Stimulated activated CD4-positive, alpha-beta T cell treated with anti-CD3 and anti-CD28 coated beads, Interleukin-2, amount 100 ng/mL, for 24 hours (primary cell): Measurements from ENCODE around the gene CLRN3.

Experiments
- DNase-seq, 2 donors: peaks; one replicate each; pipeline ENCODE4 v3.0.0-alpha.2; 2020

CLRN3 gene

GRCh38 chr10:127892743-127893142 is at the start of gene CLRN3:
TSS of gene CLRN3 (minus strand) at chr10:127892941. CDS start at chr10:127892784, 157 bp downstream.
- no peak for DNase-seq

GRCh38 chr10:127940866-127941640 is 48.3 kb upstream of the CLRN3 start:
- DNase-seq = no peak

- no peak for DNase-seq
Measured at GRCh38 chr10:127939786-127940330, 47.1 kb upstream of the CLRN3 start.

- no peak for DNase-seq
Measured at GRCh38 chr10:127937915-127938463, 45.2 kb upstream of the CLRN3 start.

GRCh38 chr10:127937069-127937468 is 44.3 kb upstream of the CLRN3 start:
- no peak for DNase-seq

- no peak for DNase-seq
Measured at GRCh38 chr10:127935071-127935561, 42.4 kb upstream of the CLRN3 start.

GRCh38 chr10:127934383-127934782 is 41.6 kb upstream of the CLRN3 start:
- DNase-seq = no peak

GRCh38 chr10:127933271-127933670 is 40.5 kb upstream of the CLRN3 start:
- DNase-seq = no peak

GRCh38 chr10:127932521-127933270 is 40.0 kb upstream of the CLRN3 start:
- DNase-seq = no peak

- no peak for DNase-seq
Measured at GRCh38 chr10:127928021-127928806, 35.5 kb upstream of the CLRN3 start.

GRCh38 chr10:127926455-127926854 is 33.7 kb upstream of the CLRN3 start:
- DNase-seq = no peak

GRCh38 chr10:127925471-127926207 is 32.9 kb upstream of the CLRN3 start:
- no peak for DNase-seq

- no peak for DNase-seq
Measured at GRCh38 chr10:127923646-127924045, 30.9 kb upstream of the CLRN3 start.

GRCh38 chr10:127922675-127923366 is 30.1 kb upstream of the CLRN3 start:
- DNase-seq = no peak

- peak in 1 of 2 donors; percentile 13 for DNase-seq
Measured at GRCh38 chr10:127922206-127922605, 29.5 kb upstream of the CLRN3 start.

GRCh38 chr10:127921753-127922145 is 29.0 kb upstream of the CLRN3 start:
- DNase-seq = no peak

GRCh38 chr10:127921075-127921752 is 28.5 kb upstream of the CLRN3 start:
- DNase-seq = no peak

- no peak for DNase-seq
Measured at GRCh38 chr10:127920306-127921074, 27.7 kb upstream of the CLRN3 start.

GRCh38 chr10:127919418-127920271 is 26.9 kb upstream of the CLRN3 start:
- no peak for DNase-seq
